Adrenal gland (tissue), 12 donors: ENCODE data around the gene DIPK1C. TPM values are rescaled to one million over a fixed set of nuclear protein-coding genes. Genes with fewer than 3 reads are reported as not detected.
A peak's percentile ranks its signal among the peaks of the same experiment; 100 is the strongest.

Experiments used
- DNase-seq, 7 donors: peaks; one replicate each; pipeline ENCODE4 v3.0.0-alpha.2; 2019 to 2020
- H3K27ac ChIP-seq, 5 donors: fragments of 200-600 bp; sonication (generic) in 4 of 5; 1 replicate in 3 of 5; 2 replicates in 2 of 5; pipeline versions ENCODE4 v1.5.1 to v1.8.0; 2016 to 2020; ENCODE audit warnings: mild to moderate bottlenecking in 1 of 5
- H3K27me3 ChIP-seq: fragments of 200-600 bp; 2 replicates; pipeline ENCODE4 v1.8.0; 2021
- H3K36me3 ChIP-seq, 2 donors: fragments of 200-600 bp; replicated peaks in 1 of 2; 1 replicate in 1 of 2; 2 replicates in 1 of 2; pipeline versions ENCODE4 v1.5.1 to v1.8.0; 2018 to 2022
- H3K4me1 ChIP-seq, 2 donors: fragments of 200-600 bp; replicated peaks in 1 of 2; 1 replicate in 1 of 2; 2 replicates in 1 of 2; pipeline versions ENCODE4 v1.5.1 to v1.8.0; 2018 to 2021
- H3K4me3 ChIP-seq, 4 donors: fragments of 200-600 bp; sonication (generic) in 3 of 4; one replicate each; pipeline ENCODE4 v1.5.1; 2016 to 2018
- H3K9me3 ChIP-seq, 3 donors: fragments of 200-600 bp; sonication (generic) in 1 of 3; replicated peaks in 1 of 3; 1 replicate in 2 of 3; 2 replicates in 1 of 3; pipeline versions ENCODE4 v1.5.1 to v1.8.0; 2016 to 2021
- POLR2A ChIP-seq, 2 donors: fragments of 450-650 bp; IDR thresholded peaks; one replicate each; pipeline ENCODE4 v1.6.1; 2017; ENCODE audit warnings: antibody characterized with exemption in 2 of 2, mild to moderate bottlenecking in 2 of 2, moderate library complexity in 1 of 2
- WGBS, 4 donors: extraction: QIAGEN DNeasy Blood & Tissue Kit in 2 of 4; methylation state at CpG; one replicate each; pipeline versions ENCODE4 v1.1.5 to v1.1.7; 2013 to 2017; 5-methylcytosine and 5-hydroxymethylcytosine counted together
- intact Hi-C, 2 donors: fragments of 100-400 bp; cut with DNase I; formaldehyde crosslinking; loops; one replicate each; pipeline versions ENCODE4 v1.14.1 to v1.15.0; 2022 to 2023
- polyA plus RNA-seq, 3 donors: library from polyadenylated mRNA; stranded (reverse); fragments of 200-250 nt in 2 of 3; fragments of 350-450 nt in 1 of 3; fragmentation: Illumina TruSeq in 1 of 3; extraction: RNeasy Lipid Tissue Mini Kit (QIAGEN cat#74804) in 1 of 3; gene quantifications; one replicate each; pipeline ENCODE4 v1.2.3, GENCODE V29; 2013 to 2014
- total RNA-seq, 9 donors: library from RNA; depleted of rRNA in 4 of 9; stranded (reverse); fragments of >200 nt in 4 of 9; fragments of 120-200 nt in 1 of 9; fragmentation: NEBNext Ultra II Directional in 1 of 9; extraction: Animal tissue kit (Norgen Biotek cat#: 25700) in 1 of 9; gene quantifications; one replicate each; pipeline versions ENCODE4 v1.1.0 to v1.2.4, GENCODE V29; 2013 to 2023
- TF ChIP-seq, protein P1 (sequence below), 6 experiments: fragments of 450-650 bp in 4 of 6; fragments of 200-600 bp in 2 of 6; sonication (generic) in 1 of 6; IDR thresholded peaks; 1 replicate in 5 of 6; 2 replicates in 1 of 6; pipeline versions ENCODE4 v1.5.1 to v1.8.0; 2016 to 2021; ENCODE audit warnings: antibody characterized with exemption in 6 of 6, mild to moderate bottlenecking in 2 of 6, moderate library complexity in 1 of 6
- donor health status: healthy with polysubstance abuse.
- donor health status: Bipolar disorder and iron deficiency.
- donor health status: DM: yes; HTN: yes; CAD: no.
- donor health status: DM: no; HTN: no; CAD: no.
- donor health status: DM: no; HTN: no; CAD: no.
- donor health status: DM: yes; HTN: yes; CAD: no.

The DIPK1C gene
- total and polyA plus RNA-seq, 12 donors: 0.17 to 0.37 (median 0.22) TPM; not detected in 9

DNA sequence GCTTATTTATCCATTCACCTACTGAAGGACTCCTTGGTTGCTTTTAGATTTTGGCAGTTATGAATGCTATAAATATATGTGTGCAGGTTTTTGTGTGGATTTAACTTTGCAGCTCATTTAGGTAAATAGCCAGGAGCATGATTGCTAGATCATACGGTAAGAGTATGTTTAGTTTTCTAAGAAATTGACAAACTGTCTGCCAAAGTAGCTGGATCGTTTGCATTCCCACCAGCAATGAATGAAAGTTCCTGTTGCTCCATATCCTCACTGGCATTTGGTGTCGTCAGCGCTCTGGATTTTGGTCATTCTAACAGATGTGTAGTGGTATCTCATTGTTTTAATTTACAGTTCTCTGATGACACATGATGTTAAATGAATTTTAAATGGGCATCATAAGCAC lies 8.7 kb upstream of the DIPK1C start:
- H3K4me1 ChIP-seq: no peaks in the 10 kb centered on the region
- H3K27me3 ChIP-seq: no peaks in the 10 kb centered on the region
- no peak overlapping the region for H3K27ac ChIP-seq
- no peaks in the 10 kb centered on the region for H3K9me3 ChIP-seq
- 82 to 91% (median 87%) methylated on average over 4 of the region's 4 CpGs for WGBS, 4 donors
- DNase-seq: no peak
- intact Hi-C loops: no loop called here
- H3K4me3 ChIP-seq: no peak overlapping the region
- TF ChIP-seq, protein P1, sequence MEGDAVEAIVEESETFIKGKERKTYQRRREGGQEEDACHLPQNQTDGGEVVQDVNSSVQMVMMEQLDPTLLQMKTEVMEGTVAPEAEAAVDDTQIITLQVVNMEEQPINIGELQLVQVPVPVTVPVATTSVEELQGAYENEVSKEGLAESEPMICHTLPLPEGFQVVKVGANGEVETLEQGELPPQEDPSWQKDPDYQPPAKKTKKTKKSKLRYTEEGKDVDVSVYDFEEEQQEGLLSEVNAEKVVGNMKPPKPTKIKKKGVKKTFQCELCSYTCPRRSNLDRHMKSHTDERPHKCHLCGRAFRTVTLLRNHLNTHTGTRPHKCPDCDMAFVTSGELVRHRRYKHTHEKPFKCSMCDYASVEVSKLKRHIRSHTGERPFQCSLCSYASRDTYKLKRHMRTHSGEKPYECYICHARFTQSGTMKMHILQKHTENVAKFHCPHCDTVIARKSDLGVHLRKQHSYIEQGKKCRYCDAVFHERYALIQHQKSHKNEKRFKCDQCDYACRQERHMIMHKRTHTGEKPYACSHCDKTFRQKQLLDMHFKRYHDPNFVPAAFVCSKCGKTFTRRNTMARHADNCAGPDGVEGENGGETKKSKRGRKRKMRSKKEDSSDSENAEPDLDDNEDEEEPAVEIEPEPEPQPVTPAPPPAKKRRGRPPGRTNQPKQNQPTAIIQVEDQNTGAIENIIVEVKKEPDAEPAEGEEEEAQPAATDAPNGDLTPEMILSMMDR (IDR thresholded peaks at IDR 0.05): no peak
- TF ChIP-seq POLR2A (IDR thresholded peaks at IDR 0.05): no peak
- H3K36me3 ChIP-seq: no peaks in the 10 kb centered on the region

DNA sequence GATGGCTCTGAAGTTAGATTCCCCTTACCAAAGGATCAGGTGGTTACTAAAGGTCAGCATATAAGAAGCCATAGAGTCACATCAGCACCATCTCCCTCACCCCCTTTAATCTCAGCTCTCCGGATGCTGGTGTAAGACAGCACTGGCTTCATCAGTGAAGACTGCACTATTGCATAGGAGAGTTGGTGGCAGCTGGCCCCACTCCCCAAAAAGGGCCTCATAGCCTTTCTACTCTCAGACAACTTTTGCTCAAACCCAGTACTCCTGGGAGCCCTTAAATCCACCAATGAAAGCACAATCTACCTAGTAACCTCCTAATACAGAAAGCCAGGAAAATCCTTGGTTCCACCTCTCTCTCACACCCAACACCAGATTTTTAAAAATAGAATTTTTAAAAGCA lies 6.9 kb upstream of the DIPK1C start:
- 88 to 100% (median 96%) methylated on average over 1 of the region's 1 CpG for WGBS, 4 donors
- no peak overlapping the region for H3K27ac ChIP-seq
- peak in 1 of 7 donors; percentile 7 for DNase-seq
- no peaks in the 10 kb centered on the region for H3K9me3 ChIP-seq
- no peak overlapping the region for H3K4me3 ChIP-seq
- no peak for TF ChIP-seq POLR2A (IDR thresholded peaks at IDR 0.05)
- TF ChIP-seq, protein P1 (IDR thresholded peaks at IDR 0.05): no peak
- H3K4me1 ChIP-seq: no peaks in the 10 kb centered on the region
- no peaks in the 10 kb centered on the region for H3K27me3 ChIP-seq
- intact Hi-C loops: no loop called here
- no peaks in the 10 kb centered on the region for H3K36me3 ChIP-seq

DNA sequence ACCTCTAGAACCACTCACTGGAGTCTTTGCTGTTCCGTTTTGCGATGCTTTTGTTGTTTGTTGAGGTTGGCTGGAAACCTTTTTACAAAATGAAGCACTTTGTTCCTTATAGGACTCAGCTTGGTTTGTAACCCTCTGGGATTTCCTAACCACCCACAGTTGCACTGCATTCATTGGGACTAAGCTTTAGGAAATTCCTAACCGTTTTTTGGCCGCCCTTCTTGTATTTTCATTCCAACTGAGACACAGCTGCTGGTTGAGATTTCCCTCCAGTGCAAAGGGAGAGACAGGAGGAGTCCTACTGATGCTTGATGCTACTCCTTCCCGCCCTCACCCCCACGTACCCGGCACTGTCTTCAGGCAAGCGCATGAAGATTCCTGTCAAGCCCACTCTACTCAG lies 6.1 kb upstream of the DIPK1C start:
- no peak for DNase-seq

DNA sequence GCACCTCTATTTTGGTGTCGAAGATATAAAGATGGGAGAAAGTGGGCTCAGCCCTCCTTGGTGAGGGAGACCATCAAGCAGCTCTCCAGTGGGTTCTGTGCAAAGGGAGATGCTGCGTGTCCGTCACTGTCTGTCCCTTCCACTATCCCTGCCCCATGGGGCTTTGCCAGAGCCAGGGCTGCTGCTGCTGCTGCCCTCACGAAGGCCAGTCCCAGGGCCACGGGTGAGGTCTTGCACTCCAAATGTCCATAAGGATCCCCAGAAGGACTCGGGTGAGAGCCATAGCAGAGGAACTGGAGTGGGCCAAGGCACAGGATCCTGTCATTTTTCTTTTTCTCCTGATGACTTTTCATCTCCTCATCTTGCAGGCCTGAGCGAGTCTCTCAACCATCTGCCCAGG lies 3.7 kb upstream of the DIPK1C start:
- 82 to 90% (median 87%) methylated on average over 7 of the region's 7 CpGs for WGBS, 4 donors
- intact Hi-C loops: no loop called here
- peaks cover 10% of the 10 kb centered on the region for H3K27me3 ChIP-seq
- DNase-seq: no peak
- no peak overlapping the region for H3K27ac ChIP-seq
- no peaks in the 10 kb centered on the region for H3K36me3 ChIP-seq
- H3K4me1 ChIP-seq: no peaks in the 10 kb centered on the region
- H3K9me3 ChIP-seq: no peaks in the 10 kb centered on the region
- no peak overlapping the region for H3K4me3 ChIP-seq
- TF ChIP-seq, protein P1 (IDR thresholded peaks at IDR 0.05): no peak
- TF ChIP-seq POLR2A (IDR thresholded peaks at IDR 0.05): no peak

More for the DNA sequence above, 6.1 kb upstream of the DIPK1C start:
- H3K4me3 ChIP-seq: no peak overlapping the region
- H3K36me3 ChIP-seq: no peaks in the 10 kb centered on the region
- WGBS, 4 donors: 56 to 70% (median 69%) methylated on average over 8 of the region's 8 CpGs
- TF ChIP-seq, protein P1 (IDR thresholded peaks at IDR 0.05): no peak
- no peak for TF ChIP-seq POLR2A (IDR thresholded peaks at IDR 0.05)
- H3K9me3 ChIP-seq: no peaks in the 10 kb centered on the region
- no peaks in the 10 kb centered on the region for H3K4me1 ChIP-seq
- no peak overlapping the region for H3K27ac ChIP-seq
- H3K27me3 ChIP-seq: no peaks in the 10 kb centered on the region
- intact Hi-C loops: no loop called here
